Measurements from ENCODE around the gene UBAP1L.

Gene UBAP1L

DNA sequence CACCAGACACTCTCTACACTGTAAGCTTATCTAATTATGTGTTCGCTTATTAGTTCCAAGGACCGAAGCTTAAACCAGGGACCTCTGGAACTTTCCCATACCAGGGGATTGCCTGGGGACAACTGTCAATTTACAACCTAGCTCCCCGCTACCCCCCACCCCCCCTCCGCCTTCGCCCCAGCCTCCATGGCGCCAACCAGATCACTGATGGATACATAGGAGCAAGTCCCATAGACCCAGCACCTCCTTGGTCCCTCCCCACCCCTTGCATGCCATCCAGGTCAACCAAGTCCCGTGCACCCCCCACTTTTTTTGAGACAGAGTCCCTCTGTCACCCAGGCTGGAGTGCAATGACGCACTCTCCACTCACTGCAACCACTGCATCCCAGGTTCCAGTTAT is 19.5 kb upstream of the UBAP1L start:
- TF ChIP-seq, protein P1, sequence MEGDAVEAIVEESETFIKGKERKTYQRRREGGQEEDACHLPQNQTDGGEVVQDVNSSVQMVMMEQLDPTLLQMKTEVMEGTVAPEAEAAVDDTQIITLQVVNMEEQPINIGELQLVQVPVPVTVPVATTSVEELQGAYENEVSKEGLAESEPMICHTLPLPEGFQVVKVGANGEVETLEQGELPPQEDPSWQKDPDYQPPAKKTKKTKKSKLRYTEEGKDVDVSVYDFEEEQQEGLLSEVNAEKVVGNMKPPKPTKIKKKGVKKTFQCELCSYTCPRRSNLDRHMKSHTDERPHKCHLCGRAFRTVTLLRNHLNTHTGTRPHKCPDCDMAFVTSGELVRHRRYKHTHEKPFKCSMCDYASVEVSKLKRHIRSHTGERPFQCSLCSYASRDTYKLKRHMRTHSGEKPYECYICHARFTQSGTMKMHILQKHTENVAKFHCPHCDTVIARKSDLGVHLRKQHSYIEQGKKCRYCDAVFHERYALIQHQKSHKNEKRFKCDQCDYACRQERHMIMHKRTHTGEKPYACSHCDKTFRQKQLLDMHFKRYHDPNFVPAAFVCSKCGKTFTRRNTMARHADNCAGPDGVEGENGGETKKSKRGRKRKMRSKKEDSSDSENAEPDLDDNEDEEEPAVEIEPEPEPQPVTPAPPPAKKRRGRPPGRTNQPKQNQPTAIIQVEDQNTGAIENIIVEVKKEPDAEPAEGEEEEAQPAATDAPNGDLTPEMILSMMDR (conservative IDR thresholded peaks at IDR 0.05; ENCODE audit: low read depth, low read length), result no peak
- Histone ChIP-seq H3K27me3 (ENCODE audit: insufficient read depth, low read depth) (no peaks in the 10 kb centered on the region), H2AFZ (ENCODE audit: low read depth) (no peak overlapping the region), H3K4me2 (no peak overlapping the region), H3K79me2 (ENCODE audit: insufficient read depth, low read depth) (peaks cover 15% of the 10 kb centered on the region), H3K4me3 (IDR thresholded peaks at IDR 0.05; ENCODE audit: insufficient read depth, low read depth, low read length) (no peak overlapping the region), H4K20me1 (ENCODE audit: insufficient read depth) (no peaks in the 10 kb centered on the region), H3K4me1 (ENCODE audit: low read depth, poor library complexity, severe bottlenecking) (peaks cover 13% of the 10 kb centered on the region), H3K9ac (no peak overlapping the region), H3K36me3 (ENCODE audit: insufficient read depth) (no peaks in the 10 kb centered on the region), H3K27ac (no peak overlapping the region)

GRCh38 chr15:65133548-65134200 is 18.7 kb upstream of the UBAP1L start, which contains the start of gene PDCD7:
Gene PDCD7, minus strand, starts transcription at chr15:65133808. Its CDS starts 27 bp downstream, at chr15:65133781.
- no peaks in the 10 kb centered on the region for H3K27me3 ChIP-seq (ENCODE audit: insufficient read depth, low read depth)
- peak within 1 kb of the TSS; percentile 99 for H2AFZ ChIP-seq (ENCODE audit: low read depth)
- peak within 1 kb of the TSS; percentile 78 for H3K9ac ChIP-seq
- no peaks in the 10 kb centered on the region for H3K36me3 ChIP-seq (ENCODE audit: insufficient read depth)
- TF ChIP-seq, protein P1 (conservative IDR thresholded peaks at IDR 0.05; ENCODE audit: low read depth, low read length), result no peak
- peak within 1 kb of the TSS; percentile 72 for H3K27ac ChIP-seq
- H4K20me1 ChIP-seq (ENCODE audit: insufficient read depth), result no peaks in the 10 kb centered on the region
- H3K4me2 ChIP-seq, result peak within 1 kb of the TSS; percentile 92
- no peak within 1 kb of the TSS for H3K4me3 ChIP-seq (IDR thresholded peaks at IDR 0.05; ENCODE audit: insufficient read depth, low read depth, low read length)
- H3K79me2 ChIP-seq (ENCODE audit: insufficient read depth, low read depth), result peaks cover 15% of the 10 kb centered on the region
- peaks cover 13% of the 10 kb centered on the region for H3K4me1 ChIP-seq (ENCODE audit: low read depth, poor library complexity, severe bottlenecking)

- Histone ChIP-seq H3K27ac (peak overlapping the region; percentile 72), H3K27me3 (ENCODE audit: insufficient read depth, low read depth) (no peaks in the 10 kb centered on the region), H3K4me1 (ENCODE audit: low read depth, poor library complexity, severe bottlenecking) (peaks cover 13% of the 10 kb centered on the region), H3K79me2 (ENCODE audit: insufficient read depth, low read depth) (peaks cover 15% of the 10 kb centered on the region), H3K9ac (peak overlapping the region; percentile 78), H3K4me2 (peak overlapping the region; percentile 90; the same call in 1 of the 2 replicates), H2AFZ (ENCODE audit: low read depth) (peak overlapping the region; percentile 73), H3K4me3 (IDR thresholded peaks at IDR 0.05; ENCODE audit: insufficient read depth, low read depth, low read length) (no peak overlapping the region), H4K20me1 (ENCODE audit: insufficient read depth) (no peaks in the 10 kb centered on the region), H3K36me3 (ENCODE audit: insufficient read depth) (no peaks in the 10 kb centered on the region)
- TF ChIP-seq, protein P1 (conservative IDR thresholded peaks at IDR 0.05; ENCODE audit: low read depth, low read length), result no peak
These were observed 18.0 kb upstream of the UBAP1L start for GRCh38 chr15:65132878-65133547.

- Histone ChIP-seq H3K27ac (no peak overlapping the region), H3K27me3 (ENCODE audit: insufficient read depth, low read depth) (no peaks in the 10 kb centered on the region), H3K36me3 (ENCODE audit: insufficient read depth) (no peaks in the 10 kb centered on the region), H3K9ac (no peak overlapping the region), H3K4me2 (no peak overlapping the region), H3K4me1 (ENCODE audit: low read depth, poor library complexity, severe bottlenecking) (peaks cover 13% of the 10 kb centered on the region), H4K20me1 (ENCODE audit: insufficient read depth) (no peaks in the 10 kb centered on the region), H3K79me2 (ENCODE audit: insufficient read depth, low read depth) (peaks cover 15% of the 10 kb centered on the region), H3K4me3 (IDR thresholded peaks at IDR 0.05; ENCODE audit: insufficient read depth, low read depth, low read length) (no peak overlapping the region), H2AFZ (ENCODE audit: low read depth) (no peak overlapping the region)
- TF ChIP-seq, protein P1 (conservative IDR thresholded peaks at IDR 0.05; ENCODE audit: low read depth, low read length), result no peak
These were observed 15.9 kb upstream of the UBAP1L start for GRCh38 chr15:65130941-65131340.

Data from KMS-11 (cell line).